ENCODE data around the gene MOGAT1.
A peak's percentile ranks its signal among the peaks of the same experiment; 100 is the strongest.

The MOGAT1 gene

GRCh38 chr2:222752746-222753145, 81.3 kb downstream of the MOGAT1 start:
- Histone ChIP-seq H3K36me3 (ENCODE audit: control insufficient read depth in 2 of 2, insufficient read depth in 1 of 2, low read length in 2 of 2) (no peaks in the 10 kb centered on the region), H3K27ac (ENCODE audit: extremely low read depth, low read depth, low read length) (peak overlapping the region; percentile 60), H3K4me3 (ENCODE audit: low read depth, low read length) (no peak overlapping the region), H3K9me3 (ENCODE audit: control insufficient read depth, insufficient read depth, low read depth, low read length) (no peaks in the 10 kb centered on the region), H3K4me1 (ENCODE audit: control insufficient read depth, insufficient read depth, low read length) (peaks cover 15% of the 10 kb centered on the region; the same call in 1 of the 2 replicates)
- ChIA-PET POLR2A (interaction anchor here (1.1 kb wide), 1 partner anchor 44 kb away, joined by 3 read pairs; no protein-coding TSS in a partner anchor), CTCF (interaction anchor here (1.7 kb wide), 1 partner anchor 44 kb away, joined by 5 read pairs; no protein-coding TSS in a partner anchor)
- no peak for TF ChIP-seq BCL6B (tag by site-specific recombination; IDR thresholded peaks at IDR 0.05)
- no peak for TF ChIP-seq SCRT2 (tag by site-specific recombination; IDR thresholded peaks at IDR 0.05)
- TF ChIP-seq KLF9 (tag by site-specific recombination; IDR thresholded peaks at IDR 0.05; ENCODE audit: low read depth) = no peak
- TF ChIP-seq ZNF112 (tag by site-specific recombination; IDR thresholded peaks at IDR 0.05) = no peak
- no peak for TF ChIP-seq GLI4 (tag by site-specific recombination; IDR thresholded peaks at IDR 0.05)
- TF ChIP-seq ZNF26 (tag by site-specific recombination; IDR thresholded peaks at IDR 0.05) = no peak
- no peak for TF ChIP-seq ZNF10 (tag by site-specific recombination; IDR thresholded peaks at IDR 0.05)
- no peak for TF ChIP-seq KLF16 (tag by site-specific recombination; IDR thresholded peaks at IDR 0.05)
- no peak for TF ChIP-seq ZNF394 (tag by site-specific recombination; IDR thresholded peaks at IDR 0.05; ENCODE audit: borderline replicate concordance)
- TF ChIP-seq ZNF433 (tag by site-specific recombination; IDR thresholded peaks at IDR 0.05; ENCODE audit: low read depth) = no peak
- no peak for TF ChIP-seq ZNF514 (tag by site-specific recombination; IDR thresholded peaks at IDR 0.05)
- no peak for TF ChIP-seq ZNF404 (tag by site-specific recombination; IDR thresholded peaks at IDR 0.05)
- TF ChIP-seq AEBP2 (tag by site-specific recombination; IDR thresholded peaks at IDR 0.05; ENCODE audit: borderline replicate concordance) = no peak
- TF ChIP-seq ZNF555 (tag by site-specific recombination; conservative IDR thresholded peaks at IDR 0.05) = no peak
- TF ChIP-seq GFI1B (tag by site-specific recombination; IDR thresholded peaks at IDR 0.05) = no peak

GRCh38 chr2:222753251-222753824, 81.9 kb downstream of the MOGAT1 start:
- Histone ChIP-seq H3K4me1 (ENCODE audit: control insufficient read depth, insufficient read depth, low read length) (peaks cover 15% of the 10 kb centered on the region; the same call in 1 of the 2 replicates), H3K4me3 (ENCODE audit: low read depth, low read length) (no peak overlapping the region), H3K27ac (ENCODE audit: extremely low read depth, low read depth, low read length) (peak overlapping the region; percentile 60), H3K9me3 (ENCODE audit: control insufficient read depth, insufficient read depth, low read depth, low read length) (no peaks in the 10 kb centered on the region), H3K36me3 (ENCODE audit: control insufficient read depth in 2 of 2, insufficient read depth in 1 of 2, low read length in 2 of 2) (no peaks in the 10 kb centered on the region)
- CTCF ChIA-PET = interaction anchor here (1.7 kb wide), 1 partner anchor 45 kb away, joined by 5 read pairs; no protein-coding TSS in a partner anchor
- POLR2A ChIA-PET = interaction anchor here (1.1 kb wide), 1 partner anchor 44 kb away, joined by 3 read pairs; no protein-coding TSS in a partner anchor
- peak; percentile 73 for TF ChIP-seq KLF10 (tag by site-specific recombination; IDR thresholded peaks at IDR 0.05)
- no peak for TF ChIP-seq ZFP3 (tag by site-specific recombination; IDR thresholded peaks at IDR 0.05; ENCODE audit: low read depth)
- TF ChIP-seq ZNF391 (tag by site-specific recombination; IDR thresholded peaks at IDR 0.05; ENCODE audit: borderline replicate concordance, low read depth) = no peak
- no peak for TF ChIP-seq ZNF645 (tag by site-specific recombination; IDR thresholded peaks at IDR 0.05)
- TF ChIP-seq ZNF580 (tag by site-specific recombination; IDR thresholded peaks at IDR 0.05) = no peak
- TF ChIP-seq ZBTB8A (tag by site-specific recombination; IDR thresholded peaks at IDR 0.05) = peak; percentile 42; the same call in 1 of the 2 replicates
- TF ChIP-seq ZNF37A (tag by site-specific recombination; IDR thresholded peaks at IDR 0.05) = no peak
- TF ChIP-seq ZIC2 (tag by site-specific recombination; IDR thresholded peaks at IDR 0.05) = peak; percentile 86
- TF ChIP-seq PRDM1 (tag by site-specific recombination; IDR thresholded peaks at IDR 0.05) = no peak
- TF ChIP-seq ZBTB11 (tag by site-specific recombination; conservative IDR thresholded peaks at IDR 0.05; ENCODE audit: low read depth) = no peak

Measured in HEK293 (cell line).